Testis (tissue), 2 donors: ENCODE results near the gene SERPINA4.
A peak's percentile ranks its signal among the peaks of the same experiment; 100 is the strongest.

Experiments
- CTCF ChIP-seq, 3 experiments: fragments of 450-650 bp in 2 of 3; fragments of 200-600 bp in 1 of 3; sonication (generic) in 1 of 3; IDR thresholded peaks; one replicate each; pipeline ENCODE4 v1.5.1; 2016 to 2019; ENCODE audit warnings: antibody characterized with exemption in 3 of 3, mild to moderate bottlenecking in 2 of 3, moderate library complexity in 1 of 3
- POLR2A ChIP-seq: fragments of 450-650 bp; IDR thresholded peaks from one replicate; pipeline ENCODE4 v1.6.1; 2017; ENCODE audit warnings: antibody characterized with exemption, mild to moderate bottlenecking, moderate library complexity

DNA sequence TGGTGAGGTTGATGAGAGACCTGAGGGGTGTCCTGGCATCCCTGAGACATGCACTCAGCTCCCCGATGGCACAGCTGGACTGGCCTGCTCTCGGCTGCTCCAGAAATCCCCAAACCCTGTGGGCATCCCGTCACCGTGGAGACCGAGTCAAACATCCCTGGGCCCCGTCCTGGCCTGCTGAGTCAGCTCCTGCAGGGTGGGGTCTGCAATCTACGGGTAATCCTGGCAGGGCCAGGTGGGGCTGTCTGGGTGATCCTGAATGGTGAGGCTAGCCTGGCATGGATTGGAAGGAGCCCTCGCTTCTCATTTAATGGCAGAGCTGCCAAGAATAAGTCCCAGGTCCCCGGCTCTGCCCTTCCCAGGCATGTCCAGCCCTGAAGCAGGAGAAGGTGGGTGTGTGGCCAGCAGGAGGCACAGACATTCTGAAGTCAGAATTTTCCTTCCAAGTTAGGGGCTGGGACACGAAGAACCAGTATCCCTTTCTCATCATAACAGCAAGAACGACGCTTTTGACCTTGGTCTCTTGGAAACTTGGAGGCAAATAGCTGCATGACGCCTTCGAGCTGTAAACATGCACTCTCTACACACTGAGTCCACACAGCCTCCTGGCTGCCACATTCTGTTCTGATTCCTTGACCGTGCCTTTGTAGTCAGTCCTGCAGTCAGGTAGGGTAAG, 17.7 kb upstream of the SERPINA4 start:
- TF ChIP-seq CTCF (IDR thresholded peaks at IDR 0.05), result peak in 2 of 3 experiments; percentile 26 to 30
- TF ChIP-seq POLR2A, result no peak
